RWPE1 (cell line): Measurements from ENCODE around the gene HSCB.
A peak's percentile ranks its signal among the peaks of the same experiment; 100 is the strongest.

Source experiments
- CTCF ChIA-PET: fragments of 350-600 bp; sonication (Branson Sonifier 250); formaldehyde crosslinking; extraction: SDS; loops from one replicate; lab custom pipeline; 2021; lab: Yijun Ruan, JAX
- POLR2A ChIA-PET: fragments of 400-600 bp; formaldehyde crosslinking; extraction: SDS; loops from one replicate; lab custom pipeline; 2020; ENCODE audit warnings: antibody characterized with exemption; ENCODE audit not compliant: low non-redundant PET; lab: Yijun Ruan, JAX
- DNase-seq: peaks from one replicate; pipeline ENCODE4 v3.0.0; 2012; ENCODE audit warnings: low spot score
- H3K27ac ChIP-seq: fragments of 450-650 bp; 2 replicates; pipeline ENCODE4 v1.5.1; 2017
- TF ChIP-seq, protein P1 (sequence below): fragments of 450-650 bp; conservative IDR thresholded peaks from 2 replicates; pipeline ENCODE4 v1.5.1; 2017; ENCODE audit warnings: low read depth, mild to moderate bottlenecking

Gene HSCB

DNA sequence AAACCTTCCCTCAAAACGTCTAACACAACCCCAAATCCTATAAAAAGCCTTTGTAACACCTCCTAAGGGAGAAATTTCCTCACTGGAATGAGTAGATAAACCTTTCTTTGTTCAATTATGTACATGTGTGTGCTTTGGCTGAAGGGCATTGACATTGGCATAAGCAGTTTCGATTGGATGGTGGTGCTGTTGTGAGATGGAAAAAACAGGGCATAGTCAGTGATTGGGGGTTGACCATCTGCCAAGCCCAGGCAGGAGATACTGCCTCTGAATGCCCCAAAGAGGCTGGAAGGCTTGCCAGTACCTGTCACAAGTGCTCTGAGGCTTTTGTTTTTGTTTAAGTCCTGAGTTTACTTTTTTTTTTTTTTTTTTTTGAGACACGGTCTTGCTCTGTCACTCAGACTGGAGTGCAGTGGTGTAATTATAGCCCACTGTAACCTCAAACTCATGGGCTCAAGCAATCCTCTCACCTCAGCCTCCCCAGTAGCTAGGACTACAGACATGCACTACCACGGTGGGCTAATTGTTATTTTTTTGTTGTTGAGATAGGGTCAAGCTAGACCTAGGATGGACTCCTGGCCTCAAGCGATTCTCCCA, 29.5 kb downstream of the HSCB start:
- ChIA-PET POLR2A (interaction anchor here (0.6 kb wide), 1 partner anchor 26 kb away, joined by 3 read pairs; no protein-coding TSS in a partner anchor), CTCF (interaction anchor here (0.6 kb wide), 1 partner anchor 27 kb away, joined by 4 read pairs; no protein-coding TSS in a partner anchor)
- peak; percentile 13 for DNase-seq
- peak overlapping the region; percentile 88 for H3K27ac ChIP-seq
- TF ChIP-seq, protein P1, sequence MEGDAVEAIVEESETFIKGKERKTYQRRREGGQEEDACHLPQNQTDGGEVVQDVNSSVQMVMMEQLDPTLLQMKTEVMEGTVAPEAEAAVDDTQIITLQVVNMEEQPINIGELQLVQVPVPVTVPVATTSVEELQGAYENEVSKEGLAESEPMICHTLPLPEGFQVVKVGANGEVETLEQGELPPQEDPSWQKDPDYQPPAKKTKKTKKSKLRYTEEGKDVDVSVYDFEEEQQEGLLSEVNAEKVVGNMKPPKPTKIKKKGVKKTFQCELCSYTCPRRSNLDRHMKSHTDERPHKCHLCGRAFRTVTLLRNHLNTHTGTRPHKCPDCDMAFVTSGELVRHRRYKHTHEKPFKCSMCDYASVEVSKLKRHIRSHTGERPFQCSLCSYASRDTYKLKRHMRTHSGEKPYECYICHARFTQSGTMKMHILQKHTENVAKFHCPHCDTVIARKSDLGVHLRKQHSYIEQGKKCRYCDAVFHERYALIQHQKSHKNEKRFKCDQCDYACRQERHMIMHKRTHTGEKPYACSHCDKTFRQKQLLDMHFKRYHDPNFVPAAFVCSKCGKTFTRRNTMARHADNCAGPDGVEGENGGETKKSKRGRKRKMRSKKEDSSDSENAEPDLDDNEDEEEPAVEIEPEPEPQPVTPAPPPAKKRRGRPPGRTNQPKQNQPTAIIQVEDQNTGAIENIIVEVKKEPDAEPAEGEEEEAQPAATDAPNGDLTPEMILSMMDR, result no peak

DNA sequence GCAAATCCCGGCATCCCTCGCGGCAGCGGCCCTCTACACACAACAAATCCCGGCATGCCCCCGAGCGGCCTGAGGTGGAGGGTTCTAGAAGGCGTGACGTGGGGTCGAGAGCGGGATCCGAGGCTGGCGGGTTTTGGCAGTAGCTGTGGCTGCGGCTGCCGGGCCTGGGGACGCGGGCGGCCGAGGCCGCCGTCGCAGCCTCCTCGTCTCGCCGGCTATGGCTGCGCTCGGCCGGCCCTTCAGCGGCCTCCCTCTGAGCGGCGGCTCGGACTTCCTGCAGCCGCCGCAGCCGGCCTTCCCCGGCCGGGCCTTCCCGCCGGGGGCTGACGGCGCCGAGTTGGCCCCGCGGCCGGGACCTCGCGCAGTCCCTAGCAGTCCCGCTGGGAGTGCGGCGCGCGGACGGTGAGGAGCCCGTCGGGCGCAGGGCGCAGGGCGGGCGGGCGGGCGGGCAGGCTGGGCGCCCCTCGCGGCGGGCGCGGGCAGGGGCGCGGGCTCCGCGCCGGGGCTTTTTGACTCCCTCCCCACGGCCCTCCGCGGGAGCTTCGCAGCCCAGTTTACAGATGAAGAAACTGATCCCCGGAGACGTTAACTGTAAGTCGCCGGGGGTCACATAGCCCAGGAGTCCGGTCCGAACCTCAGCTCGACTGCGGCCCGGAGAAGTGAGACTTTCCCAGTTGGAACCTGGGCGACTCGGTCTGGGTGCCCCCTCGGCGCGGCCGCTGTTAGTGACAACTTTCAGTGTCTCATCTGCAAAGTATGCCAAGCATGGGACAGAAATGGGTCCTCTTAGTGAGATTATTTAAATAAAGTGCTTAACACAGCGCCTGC, 31.0 kb downstream of the HSCB start, which contains the start of gene CCDC117:
Gene CCDC117 (plus strand): TSS at position 63 of the 828 bp plus-strand sequence. CDS start 155 bp downstream, at position 218.
- H3K27ac ChIP-seq, result peak within 1 kb of the TSS; percentile 88
- TF ChIP-seq, protein P1, result no peak; the same call in 1 of the 2 replicates
- ChIA-PET POLR2A (interaction anchor here (0.7 kb wide), 1 partner anchor 28 kb away, joined by 4 read pairs; the partner anchor contains the start of gene XBP1), CTCF (interaction anchor here (0.6 to 0.7 kb wide), 3 partner anchors 30 to 994 kb away, joined by 3 to 8 read pairs (median 3); partner anchors contain the start of gene ZMAT5)
- peak; percentile 80 for DNase-seq

- TF ChIP-seq, protein P1, result no peak
- CTCF ChIA-PET, result interaction anchor here (0.6 kb wide), 1 partner anchor 118 kb away, joined by 3 read pairs; no protein-coding TSS in a partner anchor
- POLR2A ChIA-PET, result no interaction called here
- peak overlapping the region; percentile 88 for H3K27ac ChIP-seq
- peak; percentile 8 for DNase-seq
These were observed 31.6 kb downstream of the HSCB start for GRCh38 chr22:28773461-28773867.

GRCh38 chr22:28774378-28774777, 32.5 kb downstream of the HSCB start:
- no peak for DNase-seq
- ChIA-PET CTCF (no interaction called here), POLR2A (no interaction called here)
- H3K27ac ChIP-seq, result peak overlapping the region; percentile 11; the same call in 1 of the 2 replicates
- TF ChIP-seq, protein P1, result no peak

- POLR2A ChIA-PET, result no interaction called here
- CTCF ChIA-PET, result interaction anchor here (0.5 kb wide), 1 partner anchor 12 kb away, joined by 3 read pairs; no protein-coding TSS in a partner anchor
- no peak for DNase-seq
- TF ChIP-seq, protein P1, result no peak
- H3K27ac ChIP-seq, result no peak overlapping the region
These were observed 38.0 kb downstream of the HSCB start for GRCh38 chr22:28779833-28780232.

DNA sequence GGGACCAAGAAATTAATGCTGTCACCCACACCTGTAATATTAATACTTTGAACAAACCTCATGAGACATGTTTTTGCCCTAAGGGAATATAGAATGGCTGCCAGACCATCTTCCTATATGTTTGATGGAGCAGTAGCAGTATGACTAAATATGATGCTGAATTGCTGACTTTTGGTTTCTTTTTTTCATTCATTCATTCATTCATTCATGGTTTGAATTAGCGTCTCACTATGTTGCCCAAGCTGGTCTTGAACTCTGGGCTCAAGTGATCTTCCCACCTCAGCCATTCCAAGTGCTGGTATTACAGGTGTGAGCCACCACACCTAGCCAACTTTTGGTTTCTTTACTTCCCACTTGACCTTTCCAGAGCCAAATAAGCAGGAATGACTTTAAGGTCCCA, 38.5 kb downstream of the HSCB start:
- ChIA-PET POLR2A (no interaction called here), CTCF (no interaction called here)
- H3K27ac ChIP-seq, result no peak overlapping the region
- no peak for DNase-seq
- TF ChIP-seq, protein P1, result no peak
